Putamen (tissue), 1 donor: ENCODE results near the gene IPO8.

ENCODE experiments used
- DNase-seq: peaks from one replicate; pipeline ENCODE4 v3.0.0-alpha.2; 2016; ENCODE audit warnings: low spot score

The IPO8 gene

GRCh38 chr12:30695199-30696102, at the start of gene IPO8:
IPO8 (minus strand) TSS chr12:30695869; CDS start chr12:30695647, 222 bp downstream.
- peak; percentile 92 for DNase-seq

DNA sequence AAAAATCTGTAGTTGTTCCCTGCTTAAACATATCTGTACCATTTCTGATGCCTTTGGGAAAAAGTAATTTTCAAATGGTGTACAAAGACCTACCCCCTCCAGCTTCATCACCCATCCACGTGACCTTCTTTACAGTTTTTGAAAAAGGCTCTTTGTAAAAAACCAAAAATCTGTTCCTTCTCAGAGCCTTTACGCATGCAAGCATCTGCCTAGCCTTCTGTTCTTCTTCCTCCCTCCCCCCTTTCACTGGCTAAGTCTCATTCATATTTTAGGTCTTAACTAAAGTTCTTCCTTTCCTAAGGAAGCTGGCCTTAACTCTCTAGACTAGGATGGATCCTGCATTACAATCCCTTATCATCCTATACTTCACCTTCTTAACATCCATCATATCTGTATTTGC, 48.7 kb upstream of the IPO8 start:
- no peak for DNase-seq

DNA sequence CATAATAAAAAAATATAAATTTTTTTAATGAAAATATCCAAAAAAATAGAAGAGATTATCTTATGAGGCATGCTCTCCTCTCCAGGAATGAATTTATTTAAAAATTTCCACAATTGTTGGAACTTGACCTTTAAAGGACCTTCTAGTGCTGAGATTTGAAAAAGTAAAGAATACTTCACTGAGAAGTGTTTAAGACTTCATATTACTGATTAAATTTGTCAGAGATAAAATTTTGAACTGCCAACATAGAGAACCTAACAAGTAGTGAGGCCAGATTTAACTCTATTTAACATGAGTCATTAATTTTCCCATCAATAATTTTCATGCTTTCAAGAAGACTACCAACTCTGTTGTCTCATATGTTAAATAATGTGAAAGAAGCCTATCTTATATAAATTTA, 44.6 kb upstream of the IPO8 start:
- DNase-seq = no peak

- DNase-seq = no peak
These were observed 43.4 kb upstream of the IPO8 start for GRCh38 chr12:30739020-30739419.

- no peak for DNase-seq
These were observed 37.4 kb upstream of the IPO8 start for GRCh38 chr12:30732954-30733637.

GRCh38 chr12:30730011-30730410, 34.3 kb upstream of the IPO8 start:
- DNase-seq = no peak

DNA sequence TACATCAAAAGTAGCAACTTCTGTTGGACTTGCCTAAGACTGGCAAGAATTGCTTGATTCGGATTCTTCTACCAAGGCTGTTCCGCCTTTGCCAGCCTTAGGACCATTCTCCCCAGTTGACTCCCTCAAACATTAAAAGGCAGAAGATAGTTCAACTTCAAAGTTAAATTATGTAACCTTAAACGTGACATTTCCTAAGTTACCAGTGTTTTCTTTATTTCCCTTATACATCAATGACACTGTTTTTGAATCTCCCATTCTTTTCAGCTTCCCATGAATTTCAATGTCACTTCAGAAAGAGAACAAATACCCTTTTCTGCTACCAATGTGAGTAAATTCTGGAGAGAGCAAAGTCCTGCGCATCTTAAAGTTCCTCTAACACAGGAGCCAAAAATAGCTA, 33.9 kb upstream of the IPO8 start:
- no peak for DNase-seq

DNA sequence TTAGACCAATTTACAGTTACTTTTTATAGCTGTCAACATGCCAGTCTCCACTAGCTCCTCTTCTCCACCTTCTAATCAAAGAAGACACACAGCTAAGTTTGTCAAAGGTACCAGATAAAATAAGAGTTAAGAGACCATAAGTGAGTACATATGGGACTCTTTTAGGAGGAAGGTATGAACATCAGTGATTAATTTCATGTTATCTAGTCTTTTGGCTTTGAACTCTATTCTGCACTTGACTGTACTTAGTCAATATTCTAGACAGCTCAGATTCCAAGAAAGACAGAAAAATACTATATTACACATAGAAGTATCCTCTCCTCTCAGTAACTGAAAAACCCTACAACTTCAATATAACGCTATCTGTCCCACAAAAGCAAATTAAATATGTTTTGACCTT, 31.0 kb upstream of the IPO8 start:
- no peak for DNase-seq

DNA sequence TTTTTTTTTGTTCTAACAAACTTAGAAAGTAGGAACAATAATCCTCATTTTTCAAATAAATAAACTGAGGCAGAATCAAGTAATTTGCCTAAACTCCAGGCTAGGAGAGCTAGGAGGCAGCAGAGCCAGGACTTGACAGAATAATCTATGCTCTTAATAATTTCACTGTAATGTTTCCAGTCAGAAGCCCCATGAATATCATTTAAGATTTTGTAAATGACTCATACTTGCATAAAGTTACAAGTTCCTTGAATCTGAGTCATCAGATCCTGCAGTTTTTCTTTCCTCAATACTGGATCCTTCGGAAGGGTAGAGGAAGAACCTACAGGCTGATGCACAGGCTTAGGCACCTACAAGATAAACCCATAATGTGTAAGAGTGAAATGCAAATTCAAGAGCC, 30.1 kb upstream of the IPO8 start:
- DNase-seq = peak; percentile 52

- DNase-seq = no peak
These were observed 23.4 kb upstream of the IPO8 start for GRCh38 chr12:30719060-30719459.

DNA sequence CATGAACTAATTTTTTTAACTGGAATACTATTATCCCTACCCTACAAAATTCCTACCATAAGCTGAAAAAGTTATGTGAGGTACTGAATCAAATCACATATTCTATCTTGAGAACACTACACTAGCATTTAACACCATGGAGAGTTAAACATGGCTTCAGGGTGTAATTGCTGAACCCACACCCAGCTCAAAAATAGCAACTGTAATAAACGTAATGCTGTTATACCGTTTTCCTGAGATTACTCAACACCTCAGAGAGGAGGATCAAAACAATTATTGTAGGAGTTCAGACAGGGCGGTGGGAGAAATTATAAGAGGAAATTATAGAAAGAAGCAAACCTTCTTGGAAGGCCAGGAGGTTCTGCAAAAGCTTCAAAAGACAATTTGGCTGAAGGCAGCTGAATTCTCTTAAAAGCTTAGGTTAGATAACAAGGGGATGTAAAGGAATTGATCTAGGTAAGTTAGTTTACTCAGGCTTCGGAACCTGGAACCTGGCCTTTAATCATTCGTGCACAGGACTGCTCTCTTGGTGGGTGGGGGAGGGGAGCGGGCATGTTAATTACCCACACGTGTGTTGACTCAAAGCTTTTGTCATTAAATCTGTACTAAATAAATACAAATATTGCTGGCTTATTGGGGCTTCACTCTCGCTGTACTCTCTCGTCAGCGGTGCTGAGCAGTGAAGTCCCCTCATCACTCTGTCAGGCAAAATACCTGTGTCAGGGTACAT, 12.1 kb upstream of the IPO8 start:
- DNase-seq = peak; percentile 65

DNA sequence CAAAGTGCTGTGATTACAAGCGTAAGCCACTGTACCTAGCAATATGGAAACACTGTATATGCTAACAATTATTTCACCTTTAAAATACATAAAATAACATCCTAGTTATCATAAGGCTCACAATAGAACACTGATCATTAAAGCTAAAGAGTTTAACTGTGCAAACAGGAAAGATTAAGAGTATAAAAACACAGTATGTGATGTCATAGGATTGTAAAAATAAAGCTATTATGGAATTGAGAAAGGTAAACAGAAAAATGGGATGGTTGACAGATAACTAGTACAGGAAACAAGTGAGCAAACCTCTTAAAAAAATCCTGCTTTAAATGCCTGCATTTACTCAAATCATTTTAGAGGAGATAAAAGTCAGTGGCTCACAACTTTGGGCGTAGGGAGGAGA, 10.8 kb upstream of the IPO8 start:
- DNase-seq = no peak

DNA sequence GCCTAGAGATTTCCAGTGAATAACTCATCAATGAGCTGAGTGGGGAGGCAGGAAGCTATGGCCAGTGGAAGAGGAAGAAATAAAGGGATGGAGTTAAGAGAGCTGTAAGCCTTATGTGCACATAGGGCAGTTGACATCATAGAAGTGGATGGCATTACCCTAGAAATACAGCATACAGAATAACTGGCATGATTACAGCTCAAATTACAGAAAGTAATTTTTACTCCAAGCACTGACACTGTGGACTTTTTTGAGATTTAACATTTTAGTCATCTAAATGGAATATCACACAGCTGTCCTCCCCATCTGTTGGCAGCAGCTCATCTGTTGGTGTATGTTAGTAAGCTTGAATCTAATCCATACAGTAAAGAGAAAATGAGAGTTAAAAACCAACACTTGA, 5.4 kb upstream of the IPO8 start:
- no peak for DNase-seq

- DNase-seq = peak; percentile 38
These were observed 4.7 kb upstream of the IPO8 start for GRCh38 chr12:30700216-30700900.

DNA sequence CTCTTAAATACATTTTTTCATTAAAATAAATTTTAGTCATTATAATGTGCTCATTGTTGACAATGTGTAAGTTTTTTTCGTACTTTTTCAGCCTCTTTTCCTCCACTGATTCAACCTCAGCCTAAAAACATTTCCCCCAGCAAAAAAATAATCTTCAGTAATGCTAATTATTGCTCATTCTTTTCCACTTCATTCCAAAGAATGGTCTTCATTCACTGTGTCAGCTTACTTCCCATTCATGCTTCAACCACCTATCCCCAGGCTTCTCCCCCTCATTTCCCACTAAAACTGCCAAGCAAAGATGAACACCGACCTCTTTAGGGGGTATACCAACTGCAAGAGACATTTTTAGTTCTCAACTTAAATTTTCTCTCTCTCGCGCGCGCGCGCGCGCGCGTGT, 2.7 kb upstream of the IPO8 start:
- DNase-seq = no peak

- DNase-seq = no peak
These were observed 1.3 kb upstream of the IPO8 start for GRCh38 chr12:30696943-30697342.

DNA sequence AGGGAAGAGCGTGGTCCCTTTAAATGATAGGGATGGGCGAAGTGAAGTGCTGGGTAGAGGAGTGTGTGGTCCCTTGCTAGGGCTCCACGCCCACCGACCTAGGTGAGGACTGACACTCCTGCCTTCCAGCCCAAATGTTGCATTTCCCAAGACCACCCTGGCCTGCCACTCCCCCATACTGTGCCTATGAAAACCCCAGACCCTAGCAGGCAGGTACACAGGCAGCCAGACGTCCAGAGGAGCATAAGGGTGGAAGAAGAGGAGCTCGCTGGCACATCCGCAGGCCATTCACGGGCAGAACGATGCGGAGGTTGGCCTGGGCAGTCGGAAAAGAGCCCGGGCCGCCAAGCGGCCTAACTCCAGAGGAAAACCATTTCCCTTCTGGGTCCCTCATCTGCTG, 817 bp upstream of the IPO8 start:
- no peak for DNase-seq

DNA sequence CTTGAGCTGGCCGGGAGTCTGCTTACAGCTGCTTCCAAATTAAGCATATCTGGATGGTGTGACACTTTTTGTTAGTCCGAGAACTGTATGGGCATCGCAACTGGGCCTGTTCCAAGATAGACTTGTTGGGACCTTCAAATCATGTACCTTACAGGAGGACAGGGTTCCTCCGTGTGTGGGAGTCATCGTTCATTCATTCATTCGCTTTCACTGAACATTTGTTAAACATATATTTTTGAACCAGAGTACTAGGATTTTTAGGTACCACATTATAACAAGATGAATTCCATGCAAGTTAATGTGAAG, 387 bp upstream of the IPO8 start:
- no peak for DNase-seq

- DNase-seq = peak; percentile 8
These were observed 1.1 kb downstream of the IPO8 start for GRCh38 chr12:30694412-30695198.

- DNase-seq = no peak
These were observed 3.2 kb downstream of the IPO8 start for GRCh38 chr12:30692470-30692869.

- no peak for DNase-seq
These were observed 4.4 kb downstream of the IPO8 start for GRCh38 chr12:30691122-30691879.
